ENCODE results near the gene CAMSAP1.
"Not testable (repeated sequence)": the region's sequence is repeated elsewhere in the genome, so short reads cannot be mapped to it uniquely, and the experiment has no call there.

Gene CAMSAP1

GRCh38 chr9:135907431-135908092 is at the start of gene CAMSAP1:
TSS of gene CAMSAP1 (minus strand) at chr9:135907546. CDS start at chr9:135907159, 387 bp downstream.
- DNase-seq = peak; percentile 96

- DNase-seq = no peak
These were observed 49.4 kb upstream of the CAMSAP1 start for GRCh38 chr9:135956802-135957174.

- DNase-seq = no peak
These were observed 48.8 kb upstream of the CAMSAP1 start for GRCh38 chr9:135955934-135956801.

GRCh38 chr9:135952664-135953206 is 45.4 kb upstream of the CAMSAP1 start:
- DNase-seq = no peak

- DNase-seq = peak; percentile 84
These were observed 44.7 kb upstream of the CAMSAP1 start for GRCh38 chr9:135951889-135952663.

- not testable (repeated sequence) for DNase-seq
These were observed 44.0 kb upstream of the CAMSAP1 start for GRCh38 chr9:135951310-135951709.

- not testable (repeated sequence) for DNase-seq
These were observed 43.5 kb upstream of the CAMSAP1 start for GRCh38 chr9:135950841-135951240.

GRCh38 chr9:135950135-135950682 is 42.9 kb upstream of the CAMSAP1 start:
- no peak for DNase-seq

GRCh38 chr9:135949501-135950134 is 42.3 kb upstream of the CAMSAP1 start:
- no peak for DNase-seq

GRCh38 chr9:135948968-135949367 is 41.6 kb upstream of the CAMSAP1 start:
- no peak for DNase-seq

- no peak for DNase-seq
These were observed 41.1 kb upstream of the CAMSAP1 start for GRCh38 chr9:135948446-135948845.

- DNase-seq = no peak
These were observed 40.2 kb upstream of the CAMSAP1 start for GRCh38 chr9:135947582-135947981.

- DNase-seq = not testable (repeated sequence)
These were observed 39.8 kb upstream of the CAMSAP1 start for GRCh38 chr9:135947105-135947504.

GRCh38 chr9:135946392-135946994 is 39.1 kb upstream of the CAMSAP1 start:
- no peak for DNase-seq

GRCh38 chr9:135945969-135946368 is 38.6 kb upstream of the CAMSAP1 start:
- peak; percentile 96 for DNase-seq

GRCh38 chr9:135944444-135945252 is 37.3 kb upstream of the CAMSAP1 start:
- DNase-seq = no peak

- DNase-seq = not testable (repeated sequence)
These were observed 36.3 kb upstream of the CAMSAP1 start for GRCh38 chr9:135943604-135944003.

GRCh38 chr9:135941288-135941995 is 34.1 kb upstream of the CAMSAP1 start:
- DNase-seq = no peak

GRCh38 chr9:135939351-135940265 is 32.3 kb upstream of the CAMSAP1 start:
- no peak for DNase-seq
